Measurements from ENCODE around the gene TRIP10. TPM values are rescaled to one million over a fixed set of nuclear protein-coding genes. Genes with fewer than 3 reads are reported as not detected.
"Not testable (repeated sequence)": the region's sequence is repeated elsewhere in the genome, so short reads cannot be mapped to it uniquely, and the experiment has no call there.

TRIP10 gene
- total RNA-seq, 1 donor from 2014 or later = 43.3 TPM

DNA sequence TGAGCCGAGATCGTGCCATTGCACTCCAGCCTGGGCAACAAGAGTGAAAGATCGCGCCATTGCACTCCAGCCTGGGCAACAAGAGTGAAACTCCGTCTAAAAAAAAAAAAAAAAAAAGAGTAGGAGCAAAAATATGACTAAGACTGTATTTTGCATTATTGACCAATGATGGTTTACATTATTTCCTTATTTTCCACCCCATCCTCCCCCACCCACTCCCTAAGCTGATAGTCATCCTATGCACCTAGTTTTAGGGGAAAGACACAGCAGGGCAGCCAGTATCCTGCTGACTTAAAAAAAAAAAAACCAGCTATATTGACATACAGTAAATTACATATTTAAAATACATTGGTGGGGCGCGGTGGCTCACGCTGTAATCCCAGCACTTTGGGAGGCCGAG lies 58.2 kb downstream of the TRIP10 start:
- no peak for DNase-seq

DNA sequence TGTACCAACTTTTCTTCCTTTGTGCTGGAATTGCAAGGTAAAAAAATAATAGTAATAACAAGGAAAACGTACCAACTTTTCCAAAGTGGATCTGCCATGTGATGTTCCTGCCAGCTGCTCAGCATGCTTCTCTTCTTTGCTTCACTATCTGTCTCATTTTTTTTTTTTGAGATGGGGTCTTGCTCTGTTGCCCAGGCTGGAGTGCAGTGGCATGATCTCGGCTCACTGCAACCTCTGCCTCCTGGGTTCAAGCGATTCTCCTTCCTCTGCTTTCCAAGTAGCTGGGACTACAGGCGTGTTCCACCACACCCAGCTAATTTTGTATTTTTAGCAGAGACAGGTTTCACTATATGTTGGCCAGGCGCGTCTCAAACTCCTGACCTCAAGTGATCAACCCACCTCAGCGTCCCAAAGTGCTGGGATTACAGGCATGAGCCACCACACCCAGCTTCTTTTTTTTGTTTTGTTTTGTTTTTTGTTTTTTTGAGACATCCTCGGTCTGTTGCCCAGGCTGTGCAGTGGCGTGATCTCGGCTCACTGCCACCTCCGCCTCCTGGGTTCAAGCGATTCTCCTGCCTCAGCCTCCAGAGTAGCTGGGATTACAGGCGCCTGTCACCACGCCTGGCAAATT lies 60.8 kb downstream of the TRIP10 start:
- DNase-seq = not testable (repeated sequence)

DNA sequence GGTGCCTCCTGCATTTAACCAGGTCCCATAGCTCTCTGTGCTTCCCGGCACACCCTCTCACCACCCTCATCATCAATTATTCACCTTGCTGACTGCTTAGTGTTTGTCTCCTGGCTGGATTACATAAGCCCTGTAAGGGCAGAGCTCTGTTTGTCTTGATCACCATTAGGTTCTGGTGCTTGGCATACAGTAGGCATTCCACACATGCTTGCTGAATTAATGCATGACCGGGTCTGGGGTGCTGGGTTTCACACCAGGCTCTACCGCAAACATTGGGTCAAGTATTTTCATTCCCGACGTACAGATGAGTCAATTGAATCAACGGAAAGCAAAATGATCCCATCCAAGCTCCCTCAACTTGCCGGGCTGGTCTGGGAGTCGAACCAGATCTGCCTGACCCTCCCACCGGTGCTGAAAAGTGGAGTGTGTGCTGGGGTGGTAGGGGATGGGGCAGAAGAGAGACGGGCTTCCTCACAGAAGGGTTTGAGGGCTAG lies 61.6 kb downstream of the TRIP10 start:
- no peak for DNase-seq

Other genes with a start within 250 kb of the TRIP10 start
- 0.49 TPM for gene TUBB4A, start 237.4 kb upstream of the TRIP10 start, total RNA-seq
- 0.69 TPM for gene TNFSF9, start 208.7 kb upstream of the TRIP10 start, total RNA-seq
- gene CD70, start 148.5 kb upstream of the TRIP10 start, total RNA-seq = 0.30 TPM
- 0.59 TPM for gene TNFSF14, start 69.5 kb upstream of the TRIP10 start, total RNA-seq
- 65.4 TPM for gene C3, start 19.0 kb upstream of the TRIP10 start, total RNA-seq
- gene GPR108, start 2.1 kb upstream of the TRIP10 start, total RNA-seq = 19.7 TPM
- 10.4 TPM for gene SH2D3A, start 27.8 kb downstream of the TRIP10 start, total RNA-seq
- gene VAV1, start 33.0 kb downstream of the TRIP10 start, total RNA-seq = 4.7 TPM
- 0.79 TPM for gene ADGRE1, start 147.9 kb downstream of the TRIP10 start, total RNA-seq